HEK293 (cell line): ENCODE results near the gene URM1.

ENCODE experiments used
- CTCF ChIA-PET: fragments of 350-600 bp; formaldehyde crosslinking; extraction: SDS; loops from one replicate; lab custom pipeline; 2021; ENCODE audit warnings: antibody characterized with exemption; lab: Yijun Ruan, JAX
- POLR2A ChIA-PET: fragments of 300-600 bp; formaldehyde crosslinking; extraction: SDS; loops from one replicate; lab custom pipeline; 2020; ENCODE audit warnings: antibody characterized with exemption, inconsistent platforms; lab: Yijun Ruan, JAX
- H3K27ac ChIP-seq: fragments of 200-500 bp; sonication (Bioruptor generic); 2 replicates; pipeline ENCODE4 v1.5.1; 2014; ENCODE audit warnings: low read depth, low read length, control low read depth, inconsistent platforms; ENCODE audit errors: extremely low read depth
- H3K36me3 ChIP-seq, 2 experiments: fragments of 200-500 bp in 1 of 2; sonication (Bioruptor generic) in 1 of 2; 1 replicate in 1 of 2; 2 replicates in 1 of 2; pipeline ENCODE4 v1.5.1; 2014 to 2017; ENCODE audit warnings: inconsistent platforms in 2 of 2, low read length in 2 of 2; ENCODE audit not compliant: control insufficient read depth in 2 of 2, insufficient read depth in 1 of 2
- H3K4me1 ChIP-seq: fragments of 200-500 bp; sonication (Bioruptor generic); 2 replicates; pipeline ENCODE4 v1.5.1; 2014; ENCODE audit warnings: mild to moderate bottlenecking, low read length, inconsistent platforms; ENCODE audit not compliant: control insufficient read depth, insufficient read depth
- H3K4me3 ChIP-seq: 2 replicates; pipeline ENCODE4 v1.5.1; 2011; ENCODE audit warnings: low read depth, mild to moderate bottlenecking, control low read depth, low read length, moderate library complexity
- H3K9me3 ChIP-seq: fragments of 200-500 bp; sonication (Bioruptor generic); 2 replicates; pipeline ENCODE4 v1.5.1; 2014; ENCODE audit warnings: low read depth, low read length, inconsistent platforms; ENCODE audit not compliant: control insufficient read depth, insufficient read depth
- ZFP37 ChIP-seq: fragments of 450-650 bp; formaldehyde crosslinking; IDR thresholded peaks from 2 replicates; pipeline ENCODE4 v1.5.1; 2016; ENCODE audit warnings: missing biosample characterization, missing genetic modification characterization
- ZFP41 ChIP-seq: fragments of 450-650 bp; formaldehyde crosslinking; IDR thresholded peaks from 2 replicates; pipeline ENCODE4 v1.5.1; 2016; ENCODE audit warnings: missing biosample characterization, missing genetic modification characterization, borderline replicate concordance
- ZNF133 ChIP-seq: fragments of 450-650 bp; formaldehyde crosslinking; IDR thresholded peaks from 2 replicates; pipeline ENCODE4 v1.5.1; 2016; ENCODE audit warnings: missing biosample characterization, missing genetic modification characterization
- ZNF2 ChIP-seq: fragments of 450-650 bp; formaldehyde crosslinking; IDR thresholded peaks from 2 replicates; pipeline ENCODE4 v1.5.1; 2016; ENCODE audit warnings: missing biosample characterization, missing genetic modification characterization
- ZNF24 ChIP-seq: fragments of 450-650 bp; formaldehyde crosslinking; IDR thresholded peaks from 2 replicates; pipeline ENCODE4 v1.5.1; 2016; ENCODE audit warnings: missing biosample characterization, missing genetic modification characterization
- ZNF394 ChIP-seq: fragments of 450-650 bp; formaldehyde crosslinking; IDR thresholded peaks from 2 replicates; pipeline ENCODE4 v1.5.1; 2016; ENCODE audit warnings: missing biosample characterization, missing genetic modification characterization, mild to moderate bottlenecking, moderate library complexity, borderline replicate concordance
- ZNF561 ChIP-seq: fragments of 450-650 bp; IDR thresholded peaks from 2 replicates; pipeline ENCODE4 v1.5.1; 2018; ENCODE audit warnings: missing biosample characterization, missing genetic modification characterization, borderline replicate concordance
- ZNF777 ChIP-seq: fragments of 450-650 bp; formaldehyde crosslinking; IDR thresholded peaks from 2 replicates; pipeline ENCODE4 v1.5.1; 2017; ENCODE audit warnings: missing biosample characterization, missing genetic modification characterization, borderline replicate concordance
- ZNF792 ChIP-seq: fragments of 450-650 bp; formaldehyde crosslinking; IDR thresholded peaks from 2 replicates; pipeline ENCODE4 v1.5.1; 2016; ENCODE audit warnings: missing biosample characterization, missing genetic modification characterization
- TF ChIP-seq, protein P1 (sequence below): fragments of 450-650 bp; formaldehyde crosslinking; IDR thresholded peaks from 2 replicates; pipeline ENCODE4 v1.5.1; 2016; ENCODE audit warnings: missing biosample characterization, missing genetic modification characterization
- TF ChIP-seq, protein P2 (sequence below): fragments of 450-650 bp; formaldehyde crosslinking; IDR thresholded peaks from 2 replicates; pipeline ENCODE4 v1.5.1; 2016; ENCODE audit warnings: missing biosample characterization, missing genetic modification characterization
- TF ChIP-seq, protein P3 (sequence below): fragments of 450-650 bp; formaldehyde crosslinking; IDR thresholded peaks from 2 replicates; pipeline ENCODE4 v1.5.1; 2016; ENCODE audit warnings: missing biosample characterization, missing genetic modification characterization
- TF ChIP-seq, protein P4 (sequence below): fragments of 450-650 bp; formaldehyde crosslinking; IDR thresholded peaks from 2 replicates; pipeline ENCODE4 v1.5.1; 2017; ENCODE audit warnings: missing biosample characterization, mild to moderate bottlenecking, missing genetic modification characterization, moderate library complexity

The URM1 gene

DNA sequence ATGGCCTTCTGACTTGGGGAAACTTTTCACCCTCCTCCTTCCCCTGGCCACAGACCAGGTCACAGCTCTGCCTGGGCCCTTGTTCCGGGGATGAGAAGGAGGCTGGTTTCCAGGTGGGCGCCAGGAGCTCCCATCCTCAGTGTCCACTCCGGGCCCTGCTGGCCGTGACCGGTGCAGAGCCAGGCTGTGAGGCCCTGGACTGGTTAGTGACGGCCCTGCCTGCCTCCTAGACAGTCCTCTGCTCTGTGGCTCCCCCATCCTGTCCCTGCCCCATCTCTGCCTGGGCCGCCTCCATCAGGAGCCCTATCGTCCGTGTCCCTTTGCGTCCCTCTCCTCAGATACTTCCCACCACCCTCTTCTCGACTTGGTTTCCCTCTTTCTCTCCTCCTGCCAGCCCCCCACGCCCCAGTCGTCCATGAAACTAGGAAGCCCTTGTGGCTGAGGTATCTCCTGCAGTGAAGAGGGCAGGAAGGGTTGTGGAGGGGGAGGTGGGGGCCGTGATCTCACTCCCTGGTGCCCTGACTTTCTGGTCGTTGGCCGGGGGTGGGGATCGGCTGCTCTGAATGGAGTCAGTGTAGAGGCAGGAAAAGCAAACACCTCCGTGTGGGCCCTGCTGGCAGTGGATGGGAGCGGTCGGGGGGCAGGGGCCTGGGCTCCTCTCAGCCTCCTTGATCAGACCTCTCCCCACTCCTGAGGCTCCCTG is 34.1 kb downstream of the URM1 start:
- no peaks in the 10 kb centered on the region for H3K36me3 ChIP-seq
- TF ChIP-seq ZNF24 (tag by site-specific recombination) (no peak), ZFP41 (tag by site-specific recombination) (no peak), ZNF133 (tag by site-specific recombination) (no peak), ZFP37 (tag by site-specific recombination) (no peak), ZNF394 (no peak), ZNF777 (tag by site-specific recombination) (no peak), ZNF2 (tag by site-specific recombination) (no peak)
- TF ChIP-seq, protein P1, sequence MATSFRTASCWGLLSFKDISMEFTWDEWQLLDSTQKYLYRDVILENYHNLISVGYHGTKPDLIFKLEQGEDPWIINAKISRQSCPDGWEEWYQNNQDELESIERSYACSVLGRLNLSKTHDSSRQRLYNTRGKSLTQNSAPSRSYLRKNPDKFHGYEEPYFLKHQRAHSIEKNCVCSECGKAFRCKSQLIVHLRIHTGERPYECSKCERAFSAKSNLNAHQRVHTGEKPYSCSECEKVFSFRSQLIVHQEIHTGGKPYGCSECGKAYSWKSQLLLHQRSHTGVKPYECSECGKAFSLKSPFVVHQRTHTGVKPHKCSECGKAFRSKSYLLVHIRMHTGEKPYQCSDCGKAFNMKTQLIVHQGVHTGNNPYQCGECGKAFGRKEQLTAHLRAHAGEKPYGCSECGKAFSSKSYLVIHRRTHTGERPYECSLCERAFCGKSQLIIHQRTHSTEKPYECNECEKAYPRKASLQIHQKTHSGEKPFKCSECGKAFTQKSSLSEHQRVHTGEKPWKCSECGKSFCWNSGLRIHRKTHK (tag by site-specific recombination), result no peak
- TF ChIP-seq, protein P2, sequence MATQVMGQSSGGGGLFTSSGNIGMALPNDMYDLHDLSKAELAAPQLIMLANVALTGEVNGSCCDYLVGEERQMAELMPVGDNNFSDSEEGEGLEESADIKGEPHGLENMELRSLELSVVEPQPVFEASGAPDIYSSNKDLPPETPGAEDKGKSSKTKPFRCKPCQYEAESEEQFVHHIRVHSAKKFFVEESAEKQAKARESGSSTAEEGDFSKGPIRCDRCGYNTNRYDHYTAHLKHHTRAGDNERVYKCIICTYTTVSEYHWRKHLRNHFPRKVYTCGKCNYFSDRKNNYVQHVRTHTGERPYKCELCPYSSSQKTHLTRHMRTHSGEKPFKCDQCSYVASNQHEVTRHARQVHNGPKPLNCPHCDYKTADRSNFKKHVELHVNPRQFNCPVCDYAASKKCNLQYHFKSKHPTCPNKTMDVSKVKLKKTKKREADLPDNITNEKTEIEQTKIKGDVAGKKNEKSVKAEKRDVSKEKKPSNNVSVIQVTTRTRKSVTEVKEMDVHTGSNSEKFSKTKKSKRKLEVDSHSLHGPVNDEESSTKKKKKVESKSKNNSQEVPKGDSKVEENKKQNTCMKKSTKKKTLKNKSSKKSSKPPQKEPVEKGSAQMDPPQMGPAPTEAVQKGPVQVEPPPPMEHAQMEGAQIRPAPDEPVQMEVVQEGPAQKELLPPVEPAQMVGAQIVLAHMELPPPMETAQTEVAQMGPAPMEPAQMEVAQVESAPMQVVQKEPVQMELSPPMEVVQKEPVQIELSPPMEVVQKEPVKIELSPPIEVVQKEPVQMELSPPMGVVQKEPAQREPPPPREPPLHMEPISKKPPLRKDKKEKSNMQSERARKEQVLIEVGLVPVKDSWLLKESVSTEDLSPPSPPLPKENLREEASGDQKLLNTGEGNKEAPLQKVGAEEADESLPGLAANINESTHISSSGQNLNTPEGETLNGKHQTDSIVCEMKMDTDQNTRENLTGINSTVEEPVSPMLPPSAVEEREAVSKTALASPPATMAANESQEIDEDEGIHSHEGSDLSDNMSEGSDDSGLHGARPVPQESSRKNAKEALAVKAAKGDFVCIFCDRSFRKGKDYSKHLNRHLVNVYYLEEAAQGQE (tag by site-specific recombination), result no peak
- TF ChIP-seq, protein P3, sequence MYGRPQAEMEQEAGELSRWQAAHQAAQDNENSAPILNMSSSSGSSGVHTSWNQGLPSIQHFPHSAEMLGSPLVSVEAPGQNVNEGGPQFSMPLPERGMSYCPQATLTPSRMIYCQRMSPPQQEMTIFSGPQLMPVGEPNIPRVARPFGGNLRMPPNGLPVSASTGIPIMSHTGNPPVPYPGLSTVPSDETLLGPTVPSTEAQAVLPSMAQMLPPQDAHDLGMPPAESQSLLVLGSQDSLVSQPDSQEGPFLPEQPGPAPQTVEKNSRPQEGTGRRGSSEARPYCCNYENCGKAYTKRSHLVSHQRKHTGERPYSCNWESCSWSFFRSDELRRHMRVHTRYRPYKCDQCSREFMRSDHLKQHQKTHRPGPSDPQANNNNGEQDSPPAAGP (tag by site-specific recombination), result no peak
- no peaks in the 10 kb centered on the region for H3K4me1 ChIP-seq
- H3K27ac ChIP-seq, result no peak overlapping the region
- ChIA-PET CTCF (no interaction called here), POLR2A (no interaction called here)
- H3K9me3 ChIP-seq, result no peaks in the 10 kb centered on the region
- H3K4me3 ChIP-seq, result no peak overlapping the region

DNA sequence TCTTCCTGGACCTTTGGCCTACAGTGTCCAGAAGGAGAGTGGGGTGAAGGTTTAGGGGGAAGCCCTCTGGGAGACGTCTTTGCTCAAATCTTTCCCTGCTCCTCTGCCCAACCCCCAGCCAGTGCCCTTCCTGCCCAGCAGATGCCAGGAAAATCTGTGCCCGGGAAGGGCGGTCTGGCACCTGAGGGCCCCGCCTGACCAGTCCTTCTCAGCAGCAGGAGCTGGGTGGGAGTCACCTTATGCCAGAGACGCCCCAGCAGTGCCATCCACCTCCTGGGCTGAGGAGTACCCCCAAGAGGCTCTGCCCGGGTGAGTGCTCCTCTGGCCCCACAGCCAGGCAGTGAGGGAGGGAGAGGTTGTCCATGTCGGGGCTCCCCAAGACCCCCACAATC is 34.6 kb downstream of the URM1 start:
- CTCF ChIA-PET, result no interaction called here

DNA sequence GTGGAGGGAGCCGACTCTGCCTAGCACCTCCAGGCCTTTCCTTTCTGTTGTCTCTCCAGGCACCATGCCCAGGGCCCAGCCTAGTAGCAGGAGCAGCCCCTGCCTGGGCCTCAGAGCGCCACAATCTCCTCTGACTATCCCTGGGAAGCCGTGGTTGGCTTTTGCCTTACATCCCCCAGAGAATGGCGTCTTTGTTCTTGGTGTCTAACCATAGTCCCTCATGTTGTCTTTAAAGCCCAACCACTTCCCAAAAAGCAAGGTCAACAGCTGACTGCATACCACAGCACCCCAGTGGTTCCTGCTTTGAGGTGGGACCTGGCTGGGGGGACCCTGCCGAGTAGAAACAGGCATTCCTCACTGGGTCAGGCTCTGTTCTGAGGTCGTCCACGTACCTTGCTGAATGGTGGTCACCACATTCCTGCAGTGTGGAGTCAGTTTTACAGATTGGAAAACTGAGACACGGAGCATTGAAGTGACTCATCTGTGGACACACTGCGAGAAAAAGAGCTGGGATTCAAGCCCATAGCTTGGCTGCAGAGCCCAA is 35.7 kb downstream of the URM1 start:
- CTCF ChIA-PET, result interaction anchor here (2.2 kb wide), 1 partner anchor 45 kb away, joined by 17 read pairs; no protein-coding TSS in a partner anchor
- no peak for TF ChIP-seq ZNF561 (tag by site-specific recombination)
- TF ChIP-seq, protein P4, sequence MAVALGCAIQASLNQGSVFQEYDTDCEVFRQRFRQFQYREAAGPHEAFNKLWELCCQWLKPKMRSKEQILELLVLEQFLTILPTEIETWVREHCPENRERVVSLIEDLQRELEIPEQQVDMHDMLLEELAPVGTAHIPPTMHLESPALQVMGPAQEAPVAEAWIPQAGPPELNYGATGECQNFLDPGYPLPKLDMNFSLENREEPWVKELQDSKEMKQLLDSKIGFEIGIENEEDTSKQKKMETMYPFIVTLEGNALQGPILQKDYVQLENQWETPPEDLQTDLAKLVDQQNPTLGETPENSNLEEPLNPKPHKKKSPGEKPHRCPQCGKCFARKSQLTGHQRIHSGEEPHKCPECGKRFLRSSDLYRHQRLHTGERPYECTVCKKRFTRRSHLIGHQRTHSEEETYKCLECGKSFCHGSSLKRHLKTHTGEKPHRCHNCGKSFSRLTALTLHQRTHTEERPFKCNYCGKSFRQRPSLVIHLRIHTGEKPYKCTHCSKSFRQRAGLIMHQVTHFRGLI (tag by site-specific recombination), result peak; percentile 58; the same call in 1 of the 2 replicates
- Histone ChIP-seq H3K9me3 (no peaks in the 10 kb centered on the region), H3K4me1 (no peaks in the 10 kb centered on the region), H3K36me3 (no peaks in the 10 kb centered on the region), H3K27ac (no peak overlapping the region), H3K4me3 (no peak overlapping the region)
- POLR2A ChIA-PET, result interaction anchor here (0.6 to 0.9 kb wide), 4 partner anchors 10 to 131 kb away, joined by 3 to 5 read pairs (median 4); partner anchors contain the start of genes GOLGA2 and SWI5

More for the DNA sequence above, 34.6 kb downstream of the URM1 start:
- Histone ChIP-seq H3K9me3 (no peaks in the 10 kb centered on the region), H3K4me1 (no peaks in the 10 kb centered on the region), H3K27ac (no peak overlapping the region)
- TF ChIP-seq ZNF792, result no peak
- TF ChIP-seq, all 188 proteins: peak for 0
- Histone ChIP-seq H3K36me3 (no peaks in the 10 kb centered on the region), H3K4me3 (no peak overlapping the region)
- POLR2A ChIA-PET, result no interaction called here
